Keratinocyte (primary cell): Measurements from ENCODE around the gene EEPD1. TPM values are rescaled to one million over a fixed set of nuclear protein-coding genes. Genes with fewer than 3 reads are reported as not detected.

Source experiments
- DNase-seq: peaks from one replicate; pipeline ENCODE4 v3.0.0-alpha.2; 2011; ENCODE audit warnings: low read depth, missing footprints, low spot score
- FAIRE-seq: peaks from 2 replicates; lab custom pipeline; 2011; peaks lifted over from hg19 to GRCh38; lab: Jason Lieb, UNC
- H2AFZ ChIP-seq: 2 replicates; pipeline ENCODE4 v1.6.0; 2012; ENCODE audit warnings: low read length, control low read depth, inconsistent platforms; ENCODE audit not compliant: control insufficient read depth
- H3K27ac ChIP-seq: 2 replicates; pipeline ENCODE4 v1.5.1; 2011; ENCODE audit warnings: low read length; ENCODE audit not compliant: control insufficient read depth, insufficient read depth
- H3K27me3 ChIP-seq: 3 replicates; pipeline ENCODE4 v1.6.0; 2011; ENCODE audit warnings: low read length; ENCODE audit not compliant: control insufficient read depth, insufficient read depth; ENCODE audit errors: extremely low read depth
- H3K36me3 ChIP-seq, 2 experiments: 2 replicates in 1 of 2; 3 replicates in 1 of 2; pipeline ENCODE4 v1.5.1; 2011; ENCODE audit warnings: low read length in 2 of 2, mild to moderate bottlenecking in 1 of 2; ENCODE audit not compliant: control insufficient read depth in 2 of 2, insufficient read depth in 2 of 2; ENCODE audit errors: extremely low read depth in 1 of 2
- H3K4me1 ChIP-seq: 3 replicates; pipeline ENCODE4 v1.5.1; 2011; ENCODE audit warnings: low read length; ENCODE audit not compliant: control insufficient read depth, insufficient read depth; ENCODE audit errors: extremely low read depth
- H3K4me2 ChIP-seq: 3 replicates; pipeline ENCODE4 v1.6.0; 2011; ENCODE audit warnings: low read depth, low read length; ENCODE audit not compliant: control insufficient read depth, insufficient read depth; ENCODE audit errors: extremely low read depth
- H3K4me3 ChIP-seq, 3 experiments: fragments of 200-600 bp in 1 of 3; sonication (generic) in 1 of 3; 2 replicates in 2 of 3; 3 replicates in 1 of 3; pipeline ENCODE4 v1.5.1; 2011 to 2016; ENCODE audit warnings: low read length in 3 of 3, mild to moderate bottlenecking in 3 of 3, control low read depth in 2 of 3, inconsistent platforms in 1 of 3, low read depth in 1 of 3, mixed read lengths in 1 of 3, mixed run types in 1 of 3, moderate library complexity in 1 of 3; ENCODE audit not compliant: control insufficient read depth in 2 of 3, insufficient read depth in 2 of 3; ENCODE audit errors: extremely low read depth in 1 of 3
- H3K79me2 ChIP-seq: 2 replicates; pipeline ENCODE4 v1.6.0; 2012; ENCODE audit warnings: low read length; ENCODE audit not compliant: control insufficient read depth, insufficient read depth
- H3K9ac ChIP-seq: 3 replicates; pipeline ENCODE4 v1.6.0; 2011; ENCODE audit warnings: low read length; ENCODE audit not compliant: control insufficient read depth, insufficient read depth; ENCODE audit errors: extremely low read depth
- H3K9me1 ChIP-seq: 3 replicates; pipeline ENCODE4 v1.6.0; 2011; ENCODE audit warnings: low read length; ENCODE audit not compliant: control insufficient read depth, insufficient read depth; ENCODE audit errors: extremely low read depth
- H3K9me3 ChIP-seq: 2 replicates; pipeline ENCODE4 v1.5.1; 2012; ENCODE audit warnings: low read depth, low read length; ENCODE audit not compliant: control insufficient read depth
- H4K20me1 ChIP-seq: 3 replicates; pipeline ENCODE4 v1.6.0; 2011; ENCODE audit warnings: low read length; ENCODE audit not compliant: control insufficient read depth, insufficient read depth; ENCODE audit errors: extremely low read depth
- EZH2 ChIP-seq: IDR thresholded peaks from one replicate; pipeline ENCODE4 v1.6.1; 2012; ENCODE audit warnings: inconsistent platforms, mild to moderate bottlenecking, low read length, moderate library complexity
- dilution Hi-C: fragments of 300-500 bp; cut with MboI; formaldehyde crosslinking; loops from one replicate; pipeline ENCODE4 v1.7.0; 2020; ENCODE audit warnings: low sequenced_read_pairs; ENCODE audit not compliant: extremely low pct_ligation_motif_present
- polyA plus RNA-seq, 5 experiments: library from polyadenylated mRNA; depleted of rRNA in 3 of 5; stranded (reverse) in 3 of 5; stranded (forward) in 1 of 5; unstranded in 1 of 5; fragments of >200 nt; gene quantifications; 1 replicate in 1 of 5; 2 replicates in 3 of 5; 3 replicates in 1 of 5; pipeline versions ENCODE4 v1.2.1 to v1.2.3, GENCODE V29; 2011 to 2012; ENCODE audit warnings: missing spikeins in 2 of 5, low read depth in 1 of 5, low replicate concordance in 1 of 5
- TF ChIP-seq, protein P1 (sequence below), 3 experiments: IDR thresholded peaks in 1 of 3; conservative IDR thresholded peaks in 1 of 3; optimal IDR thresholded peaks in 1 of 3; 2 replicates in 2 of 3; 3 replicates in 1 of 3; pipeline versions ENCODE3 to v1.5.1; 2011; ENCODE audit warnings: low read length in 3 of 3, mild to moderate bottlenecking in 3 of 3, moderate library complexity in 2 of 3, control low read depth in 1 of 3, inconsistent platforms in 1 of 3; ENCODE audit not compliant: insufficient read depth in 2 of 3; ENCODE audit errors: extremely low read depth in 1 of 3

EEPD1 gene
- polyA plus RNA-seq, 1 donor (not counting 4 experiments of a cell fraction or from before 2014, with no cell fraction given) = 1.2 TPM

DNA sequence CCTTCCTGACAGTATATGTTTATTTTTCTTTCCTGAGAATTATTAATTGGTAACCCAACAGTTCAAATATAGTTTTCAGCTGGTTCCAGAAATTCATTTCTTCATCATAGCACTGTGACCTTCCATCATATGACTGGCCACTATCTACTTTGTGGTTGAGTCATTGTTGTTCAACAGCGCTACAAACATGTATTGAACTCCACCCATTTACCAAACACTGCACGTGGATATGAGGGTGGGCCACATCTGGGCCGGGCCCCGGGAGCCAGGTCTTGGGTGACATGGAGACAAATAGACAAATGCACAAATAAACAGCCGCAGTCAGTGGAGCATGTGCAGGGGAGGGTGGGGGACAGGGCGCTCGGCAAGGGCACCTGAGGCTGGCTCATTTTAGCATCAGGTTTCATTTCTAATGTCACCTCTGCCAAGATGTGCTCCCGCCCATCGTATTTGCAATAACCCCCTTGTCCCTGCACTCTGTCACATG is 24.0 kb upstream of the EEPD1 start:
- peak overlapping the region; percentile 52 for H3K9ac ChIP-seq
- dilution Hi-C loops = no loop called here
- H2AFZ ChIP-seq = peak overlapping the region; percentile 84
- H3K9me1 ChIP-seq = no peaks in the 10 kb centered on the region
- H3K4me2 ChIP-seq = peak overlapping the region; percentile 95
- peak overlapping the region; percentile 60 for H3K27ac ChIP-seq
- H3K9me3 ChIP-seq = no peaks in the 10 kb centered on the region
- FAIRE-seq (no peak), DNase-seq (no peak)
- H4K20me1 ChIP-seq = no peaks in the 10 kb centered on the region
- H3K36me3 ChIP-seq = no peaks in the 10 kb centered on the region
- H3K27me3 ChIP-seq = no peaks in the 10 kb centered on the region
- H3K79me2 ChIP-seq = no peaks in the 10 kb centered on the region
- TF ChIP-seq EZH2 = no peak
- TF ChIP-seq, protein P1, sequence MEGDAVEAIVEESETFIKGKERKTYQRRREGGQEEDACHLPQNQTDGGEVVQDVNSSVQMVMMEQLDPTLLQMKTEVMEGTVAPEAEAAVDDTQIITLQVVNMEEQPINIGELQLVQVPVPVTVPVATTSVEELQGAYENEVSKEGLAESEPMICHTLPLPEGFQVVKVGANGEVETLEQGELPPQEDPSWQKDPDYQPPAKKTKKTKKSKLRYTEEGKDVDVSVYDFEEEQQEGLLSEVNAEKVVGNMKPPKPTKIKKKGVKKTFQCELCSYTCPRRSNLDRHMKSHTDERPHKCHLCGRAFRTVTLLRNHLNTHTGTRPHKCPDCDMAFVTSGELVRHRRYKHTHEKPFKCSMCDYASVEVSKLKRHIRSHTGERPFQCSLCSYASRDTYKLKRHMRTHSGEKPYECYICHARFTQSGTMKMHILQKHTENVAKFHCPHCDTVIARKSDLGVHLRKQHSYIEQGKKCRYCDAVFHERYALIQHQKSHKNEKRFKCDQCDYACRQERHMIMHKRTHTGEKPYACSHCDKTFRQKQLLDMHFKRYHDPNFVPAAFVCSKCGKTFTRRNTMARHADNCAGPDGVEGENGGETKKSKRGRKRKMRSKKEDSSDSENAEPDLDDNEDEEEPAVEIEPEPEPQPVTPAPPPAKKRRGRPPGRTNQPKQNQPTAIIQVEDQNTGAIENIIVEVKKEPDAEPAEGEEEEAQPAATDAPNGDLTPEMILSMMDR (optimal IDR thresholded peaks at IDR 0.05 in 1 of 3, IDR thresholded peaks at IDR 0.05 in 1 of 3, conservative IDR thresholded peaks at IDR 0.05 in 1 of 3; ENCODE audit: extremely low read depth in 1 of 3, insufficient read depth in 2 of 3, low read length in 3 of 3) = no peak
- H3K4me3 ChIP-seq = peak overlapping the region in 2 of 3 experiments; percentile 50 to 60
- peaks cover 12% of the 10 kb centered on the region for H3K4me1 ChIP-seq

DNA sequence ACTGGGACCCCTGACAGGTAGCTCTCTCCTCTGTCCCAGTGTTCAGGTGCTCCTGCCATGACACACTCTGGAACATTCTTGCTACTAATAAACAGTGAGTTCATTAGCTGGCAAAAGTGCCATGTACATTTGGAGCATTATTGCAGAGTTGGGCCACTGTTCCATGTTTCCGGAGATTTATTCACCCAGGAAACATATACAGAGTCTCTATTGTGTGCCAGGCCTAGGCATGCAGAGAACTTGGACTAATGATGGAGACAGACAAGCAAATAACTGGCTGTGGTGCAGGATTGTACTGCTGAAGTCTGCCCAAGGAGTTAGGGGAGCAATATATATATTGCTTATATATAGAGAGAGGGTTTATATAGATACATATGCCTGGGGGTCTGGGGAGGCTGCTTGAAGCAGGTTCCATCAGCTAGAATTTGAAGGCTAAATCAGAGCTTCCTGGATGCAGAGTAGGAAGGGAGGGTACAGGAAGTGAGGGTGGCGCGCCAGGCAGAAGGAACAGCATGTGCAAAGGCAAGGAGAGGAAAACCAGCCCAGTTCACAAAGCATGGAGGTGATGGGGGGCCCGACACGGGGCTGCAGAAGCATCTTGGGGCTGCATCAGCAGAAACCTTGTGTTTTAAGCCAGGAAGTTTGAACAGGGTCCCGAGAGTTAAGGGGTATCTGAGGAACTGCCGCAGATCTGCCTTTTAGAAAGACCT is 22.7 kb upstream of the EEPD1 start:
- FAIRE-seq = peak; percentile 67
- no peak overlapping the region for H2AFZ ChIP-seq
- no peak overlapping the region for H3K27ac ChIP-seq
- H3K9ac ChIP-seq = no peak overlapping the region
- H3K9me3 ChIP-seq = no peaks in the 10 kb centered on the region
- peaks cover 12% of the 10 kb centered on the region for H3K4me1 ChIP-seq
- dilution Hi-C loops = no loop called here
- no peaks in the 10 kb centered on the region for H4K20me1 ChIP-seq
- H3K27me3 ChIP-seq = no peaks in the 10 kb centered on the region
- H3K4me3 ChIP-seq = no peak overlapping the region
- no peaks in the 10 kb centered on the region for H3K79me2 ChIP-seq
- TF ChIP-seq, protein P1 (optimal IDR thresholded peaks at IDR 0.05 in 1 of 3, IDR thresholded peaks at IDR 0.05 in 1 of 3, conservative IDR thresholded peaks at IDR 0.05 in 1 of 3; ENCODE audit: extremely low read depth in 1 of 3, insufficient read depth in 2 of 3, low read length in 3 of 3) = no peak
- TF ChIP-seq EZH2 = no peak
- no peaks in the 10 kb centered on the region for H3K9me1 ChIP-seq
- no peaks in the 10 kb centered on the region for H3K36me3 ChIP-seq
- no peak for DNase-seq
- H3K4me2 ChIP-seq = no peak overlapping the region
